Transverse colon (tissue), 4 donors: Measurements from ENCODE around the gene XXYLT1. TPM values are rescaled to one million over a fixed set of nuclear protein-coding genes. Genes with fewer than 3 reads are reported as not detected.

Experiments used
- DNase-seq: peaks from one replicate; pipeline ENCODE4 v3.0.0-alpha.2; 2019
- H3K27ac ChIP-seq, 4 donors: fragments of 200-600 bp; sonication (generic); 2 replicates each; pipeline ENCODE4 v1.5.1; 2016 to 2018; ENCODE audit warnings: inconsistent platforms in 4 of 4
- H3K27me3 ChIP-seq: fragments of 200-600 bp; sonication (generic); 2 replicates; pipeline ENCODE4 v1.5.1; 2017; ENCODE audit warnings: inconsistent platforms
- H3K36me3 ChIP-seq, 4 donors: fragments of 200-600 bp; sonication (generic); 2 replicates each; pipeline ENCODE4 v1.5.1; 2017 to 2019; ENCODE audit warnings: inconsistent platforms in 4 of 4
- H3K4me1 ChIP-seq, 4 donors: fragments of 200-600 bp; sonication (generic); 2 replicates each; pipeline ENCODE4 v1.5.1; 2017 to 2020; ENCODE audit warnings: inconsistent platforms in 4 of 4
- H3K4me3 ChIP-seq, 4 donors: fragments of 200-600 bp; sonication (generic); 1 replicate in 1 of 4; 2 replicates in 3 of 4; pipeline versions ENCODE4 v1.5.1 to v1.6.1; 2017 to 2019; ENCODE audit warnings: inconsistent platforms in 4 of 4
- H3K9me3 ChIP-seq, 2 donors: fragments of 200-600 bp; sonication (generic); 2 replicates each; pipeline ENCODE4 v1.5.1; 2017 to 2019; ENCODE audit warnings: inconsistent platforms in 2 of 2
- CTCF ChIP-seq, 5 experiments: fragments of 200-600 bp in 3 of 5; fragments of 450-650 bp in 2 of 5; sonication (generic) in 3 of 5; IDR thresholded peaks; 1 replicate in 2 of 5; 2 replicates in 3 of 5; pipeline ENCODE4 v1.5.1; 2016 to 2017; ENCODE audit warnings: antibody characterized with exemption in 5 of 5, inconsistent platforms in 3 of 5, mild to moderate bottlenecking in 2 of 5, moderate library complexity in 1 of 5
- EP300 ChIP-seq: sonication (generic); formaldehyde crosslinking; IDR thresholded peaks from one replicate; pipeline ENCODE4 v1.6.1; 2017; ENCODE audit warnings: antibody characterized with exemption, low read depth
- POLR2A ChIP-seq: fragments of 450-650 bp; IDR thresholded peaks from one replicate; pipeline ENCODE4 v1.6.1; 2016; ENCODE audit warnings: antibody characterized with exemption, mild to moderate bottlenecking, moderate library complexity
- POLR2AphosphoS5 ChIP-seq, 3 donors: sonication (generic); formaldehyde crosslinking; IDR thresholded peaks; one replicate each; pipeline ENCODE4 v1.6.1; 2016; ENCODE audit warnings: antibody characterized with exemption in 3 of 3
- WGBS, 2 donors: methylation state at CpG; one replicate each; pipeline ENCODE4 v1.1.5; 2018; ENCODE audit warnings: low coverage in 1 of 2; 5-methylcytosine and 5-hydroxymethylcytosine counted together
- in situ Hi-C, 4 donors: fragments of 200-750 bp; cut with MboI; loops; one replicate each; pipeline versions ENCODE4 v1.15.0 to v1.15.1; 2017; ENCODE audit warnings: low sequenced_read_pairs in 3 of 4, low pct_ligation_motif_present in 1 of 4, low pct_unique_long_range_greater_than_20kb in 1 of 4
- intact Hi-C: fragments of 100-400 bp; cut with DNase I; formaldehyde crosslinking; loops from one replicate; pipeline ENCODE4 v1.15.1; 2023; ENCODE audit warnings: low total_unique reads
- total RNA-seq, 4 donors: library from RNA; depleted of rRNA; stranded (reverse); fragments of >200 nt; gene quantifications; one replicate each; pipeline ENCODE4 v1.1.0, GENCODE V29; 2016

XXYLT1 gene
- total RNA-seq, 4 donors from 2014 or later: 3.0 to 10.0 (median 5.9) TPM

- TF ChIP-seq EP300 (no peak), POLR2AphosphoS5 (IDR thresholded peaks at IDR 0.05) (no peak), CTCF (IDR thresholded peaks at IDR 0.05) (no peak), POLR2A (no peak)
- H3K27ac ChIP-seq: no peak overlapping the region
Observed at GRCh38 chr3:195082811-195083210, 188.1 kb downstream of the XXYLT1 start.

DNA sequence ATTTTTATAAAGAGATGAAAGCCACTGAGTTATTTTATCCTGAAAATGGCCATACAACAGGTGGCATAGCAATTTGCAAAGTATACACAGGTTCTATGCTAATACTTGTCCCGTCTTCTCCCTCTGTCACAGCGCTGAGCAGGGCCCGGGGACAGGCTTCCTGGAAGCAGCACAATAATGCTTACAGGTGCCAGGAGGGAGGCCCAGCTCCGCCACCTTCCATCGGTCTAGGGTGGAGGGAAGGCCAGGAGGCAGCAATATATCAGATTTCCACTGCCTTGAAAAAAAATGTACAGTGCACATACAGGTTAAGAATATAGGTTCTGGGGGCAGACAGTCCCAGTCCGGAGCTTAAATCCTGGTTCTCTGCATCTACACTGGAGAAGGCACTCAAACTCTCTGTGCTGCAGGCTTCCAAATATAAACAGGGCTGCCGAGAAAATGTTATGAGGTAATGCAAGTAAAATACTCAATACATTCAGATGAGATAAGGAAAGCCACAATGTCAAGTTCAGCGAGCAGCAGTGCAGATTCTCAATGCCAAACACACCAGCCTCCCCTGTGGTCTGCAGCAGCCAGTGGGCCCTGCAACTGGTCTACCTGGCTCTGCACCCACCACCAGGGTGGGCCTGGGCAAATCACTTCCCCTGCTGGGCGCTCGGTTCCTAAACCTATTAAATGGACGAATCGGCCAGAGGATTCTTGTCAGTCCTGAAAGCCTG lies 189.6 kb downstream of the XXYLT1 start:
- Histone ChIP-seq H3K27ac (no peak overlapping the region), H3K4me1 (no peaks in the 10 kb centered on the region), H3K4me3 (no peak overlapping the region), H3K27me3 (no peaks in the 10 kb centered on the region), H3K9me3 (no peaks in the 10 kb centered on the region), H3K36me3 (no peaks in the 10 kb centered on the region)
- TF ChIP-seq EP300: no peak
- no peak for TF ChIP-seq CTCF (IDR thresholded peaks at IDR 0.05)
- no peak for TF ChIP-seq POLR2AphosphoS5 (IDR thresholded peaks at IDR 0.05)
- TF ChIP-seq POLR2A: no peak
- 72 to 85% methylated on average over 4 to 12 of the region's 12 CpGs for WGBS, 2 donors
- no peak for DNase-seq
- in situ Hi-C loops (no loop called here), intact Hi-C loops (no loop called here)

More at GRCh38 chr3:195082811-195083210, 188.1 kb downstream of the XXYLT1 start:
- in situ Hi-C loops (no loop called here), intact Hi-C loops (no loop called here)
- no peaks in the 10 kb centered on the region for H3K36me3 ChIP-seq
- no peak overlapping the region for H3K4me3 ChIP-seq
- DNase-seq: no peak
- no peaks in the 10 kb centered on the region for H3K27me3 ChIP-seq
- WGBS, 2 donors: 95% methylated on average over 10 of the region's 10 CpGs; no CpG with 5 or more reads in 1 of the 2 donors
- no peaks in the 10 kb centered on the region for H3K4me1 ChIP-seq
- no peaks in the 10 kb centered on the region for H3K9me3 ChIP-seq

- H3K4me1 ChIP-seq: no peaks in the 10 kb centered on the region
- WGBS, 2 donors: 79% methylated on average over 16 of the region's 16 CpGs; no CpG with 5 or more reads in 1 of the 2 donors
- H3K36me3 ChIP-seq: no peaks in the 10 kb centered on the region
- intact Hi-C loops: no loop called here
- H3K9me3 ChIP-seq: no peaks in the 10 kb centered on the region
- no peak overlapping the region for H3K4me3 ChIP-seq
- DNase-seq: no peak
- no peaks in the 10 kb centered on the region for H3K27me3 ChIP-seq
- TF ChIP-seq POLR2A: no peak
- TF ChIP-seq POLR2AphosphoS5 (IDR thresholded peaks at IDR 0.05): no peak
- no peak for TF ChIP-seq CTCF (IDR thresholded peaks at IDR 0.05)
- no peak for TF ChIP-seq EP300
- in situ Hi-C loops: no loop called here
- no peak overlapping the region for H3K27ac ChIP-seq
Observed at GRCh38 chr3:195080571-195081151, 190.3 kb downstream of the XXYLT1 start.

DNA sequence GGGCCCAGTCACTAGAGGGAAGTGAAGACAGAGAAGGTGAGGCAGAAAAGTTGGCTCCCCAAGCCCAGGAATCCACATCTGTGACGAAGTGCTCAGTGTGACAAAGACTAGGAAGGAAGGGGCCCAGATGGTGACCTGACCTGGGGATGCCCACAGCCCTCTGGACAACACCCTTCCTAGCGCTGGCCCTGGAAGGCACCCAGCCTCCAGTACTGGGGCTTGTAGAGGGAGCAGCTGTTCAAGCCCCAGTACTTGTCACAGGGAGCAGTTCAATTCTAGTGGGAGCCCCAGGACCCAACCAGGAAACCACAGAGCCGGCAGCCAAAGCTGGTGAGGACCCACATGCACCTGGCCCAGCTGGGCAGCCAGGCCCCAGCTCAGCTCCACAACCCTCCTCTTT lies 190.8 kb downstream of the XXYLT1 start:
- in situ Hi-C loops (no loop called here), intact Hi-C loops (no loop called here)
- no peaks in the 10 kb centered on the region for H3K4me1 ChIP-seq
- H3K36me3 ChIP-seq: no peaks in the 10 kb centered on the region
- 50 to 82% methylated on average over 1 to 3 of the region's 3 CpGs for WGBS, 2 donors
- H3K9me3 ChIP-seq: no peaks in the 10 kb centered on the region
- no peaks in the 10 kb centered on the region for H3K27me3 ChIP-seq
- no peak for DNase-seq
- TF ChIP-seq CTCF (IDR thresholded peaks at IDR 0.05): no peak
- no peak for TF ChIP-seq POLR2A
- TF ChIP-seq EP300: no peak
- TF ChIP-seq POLR2AphosphoS5 (IDR thresholded peaks at IDR 0.05): no peak
- H3K27ac ChIP-seq: no peak overlapping the region
- no peak overlapping the region for H3K4me3 ChIP-seq
